AG09319 (cell line): ENCODE results near the gene CERKL.

Experiments
- DNase-seq: peaks from one replicate; pipeline ENCODE4 v3.0.0-alpha.2; 2010; ENCODE audit warnings: low read depth; ENCODE audit errors: extremely low read depth
- TF ChIP-seq, protein P1 (sequence below): IDR thresholded peaks from 2 replicates; pipeline ENCODE4 v1.5.1; 2011; ENCODE audit warnings: low read depth, mild to moderate bottlenecking, inconsistent platforms, low read length, moderate library complexity

CERKL gene

DNA sequence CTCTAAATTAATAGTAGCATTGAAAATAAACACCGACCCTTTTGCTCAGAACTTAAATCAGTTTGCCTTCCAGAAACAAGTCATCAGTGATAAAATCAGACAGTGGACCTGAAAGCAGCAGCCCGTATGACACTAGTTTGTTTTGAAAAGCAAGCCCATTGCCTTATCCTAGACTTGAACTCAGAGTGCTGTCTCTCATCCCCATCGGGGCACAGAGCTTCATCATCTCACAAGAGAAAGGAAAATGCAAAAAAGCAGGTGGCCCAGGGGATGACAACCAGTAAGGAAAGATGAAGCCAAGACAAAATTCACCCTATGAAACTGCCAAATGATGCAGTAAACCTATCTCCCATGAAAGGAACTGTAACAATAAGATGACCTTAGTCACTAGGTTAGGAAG lies 71.2 kb downstream of the CERKL start:
- TF ChIP-seq, protein P1, sequence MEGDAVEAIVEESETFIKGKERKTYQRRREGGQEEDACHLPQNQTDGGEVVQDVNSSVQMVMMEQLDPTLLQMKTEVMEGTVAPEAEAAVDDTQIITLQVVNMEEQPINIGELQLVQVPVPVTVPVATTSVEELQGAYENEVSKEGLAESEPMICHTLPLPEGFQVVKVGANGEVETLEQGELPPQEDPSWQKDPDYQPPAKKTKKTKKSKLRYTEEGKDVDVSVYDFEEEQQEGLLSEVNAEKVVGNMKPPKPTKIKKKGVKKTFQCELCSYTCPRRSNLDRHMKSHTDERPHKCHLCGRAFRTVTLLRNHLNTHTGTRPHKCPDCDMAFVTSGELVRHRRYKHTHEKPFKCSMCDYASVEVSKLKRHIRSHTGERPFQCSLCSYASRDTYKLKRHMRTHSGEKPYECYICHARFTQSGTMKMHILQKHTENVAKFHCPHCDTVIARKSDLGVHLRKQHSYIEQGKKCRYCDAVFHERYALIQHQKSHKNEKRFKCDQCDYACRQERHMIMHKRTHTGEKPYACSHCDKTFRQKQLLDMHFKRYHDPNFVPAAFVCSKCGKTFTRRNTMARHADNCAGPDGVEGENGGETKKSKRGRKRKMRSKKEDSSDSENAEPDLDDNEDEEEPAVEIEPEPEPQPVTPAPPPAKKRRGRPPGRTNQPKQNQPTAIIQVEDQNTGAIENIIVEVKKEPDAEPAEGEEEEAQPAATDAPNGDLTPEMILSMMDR = no peak

DNA sequence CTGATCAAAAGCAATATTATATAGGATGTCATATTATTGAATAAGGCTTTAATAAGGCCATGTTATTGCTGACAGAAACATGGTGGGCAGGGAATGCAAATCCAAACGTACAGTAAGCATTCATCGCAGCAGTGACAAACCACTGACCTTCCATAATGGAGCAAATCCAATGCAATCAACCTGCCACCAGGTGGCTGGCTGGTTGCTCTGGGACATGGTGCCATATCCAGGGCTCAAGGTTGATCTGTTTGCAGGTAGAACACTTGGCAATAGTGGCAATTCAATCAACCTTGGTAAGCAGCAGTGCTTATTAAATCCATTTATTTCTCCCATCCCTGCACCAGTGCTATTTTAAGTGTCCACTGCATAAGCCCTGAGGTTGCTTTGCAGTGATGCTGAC lies 75.4 kb downstream of the CERKL start:
- TF ChIP-seq, protein P1 = no peak
- DNase-seq = no peak

More for the DNA sequence above, 71.2 kb downstream of the CERKL start:
- DNase-seq = no peak

DNA sequence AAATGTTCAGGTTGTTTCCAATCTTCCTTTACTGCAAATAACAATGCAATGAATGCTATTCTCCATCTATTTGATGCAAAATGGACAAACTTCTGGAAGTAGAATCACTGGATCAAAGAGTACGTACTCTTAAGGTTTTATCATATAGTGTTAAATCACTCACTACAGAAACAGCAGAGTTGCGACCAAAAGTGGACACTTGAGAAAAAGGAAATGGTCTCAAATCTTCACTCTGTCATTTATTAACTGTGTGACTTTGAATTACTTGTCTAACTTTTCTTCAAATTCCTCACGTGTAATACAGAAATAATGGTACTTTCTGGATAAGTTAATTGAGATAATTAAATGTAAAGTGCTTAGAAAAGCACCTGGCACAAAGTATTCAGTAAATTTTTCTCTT lies 78.1 kb downstream of the CERKL start:
- DNase-seq = no peak
- TF ChIP-seq, protein P1 = no peak

DNA sequence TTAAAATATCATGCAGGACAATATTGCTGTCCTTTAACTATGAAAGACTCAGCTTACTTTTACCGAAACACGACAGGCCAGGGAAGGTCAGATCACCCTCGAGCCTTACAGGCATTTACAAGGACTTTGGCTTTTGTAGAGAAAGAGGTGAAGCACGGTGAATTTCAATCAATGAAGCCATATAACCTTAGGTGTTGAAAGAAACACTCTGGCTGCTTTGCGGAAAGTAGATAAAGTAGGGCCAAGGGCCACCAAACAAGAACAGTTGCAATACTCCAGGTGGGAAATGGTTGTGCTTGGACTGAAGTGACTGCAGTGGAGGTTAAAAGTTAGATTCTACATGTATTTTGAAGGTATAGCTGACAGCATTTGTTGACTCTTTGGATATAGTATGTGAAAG lies 80.5 kb downstream of the CERKL start:
- TF ChIP-seq, protein P1 = no peak

DNA sequence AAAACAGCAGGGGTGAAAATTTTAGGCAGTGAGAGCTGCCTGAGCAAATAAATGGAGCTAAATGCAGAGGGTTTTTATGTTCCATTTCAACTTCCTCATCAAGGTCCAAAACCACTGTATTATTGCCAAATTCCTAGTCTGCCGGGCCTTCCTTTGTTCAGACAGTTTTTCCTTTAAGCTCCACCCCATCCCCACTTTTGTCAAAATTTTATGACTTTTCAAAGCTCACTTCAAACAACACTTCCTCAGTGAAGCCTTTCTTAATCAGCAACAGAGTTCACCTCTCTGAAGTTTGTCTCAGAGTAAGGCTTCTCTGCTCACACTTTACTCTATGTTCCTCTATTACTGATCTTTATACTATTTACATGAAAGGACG lies 81.3 kb downstream of the CERKL start:
- DNase-seq = no peak
- TF ChIP-seq, protein P1 = no peak

More for the DNA sequence above, 80.5 kb downstream of the CERKL start:
- DNase-seq = no peak

DNA sequence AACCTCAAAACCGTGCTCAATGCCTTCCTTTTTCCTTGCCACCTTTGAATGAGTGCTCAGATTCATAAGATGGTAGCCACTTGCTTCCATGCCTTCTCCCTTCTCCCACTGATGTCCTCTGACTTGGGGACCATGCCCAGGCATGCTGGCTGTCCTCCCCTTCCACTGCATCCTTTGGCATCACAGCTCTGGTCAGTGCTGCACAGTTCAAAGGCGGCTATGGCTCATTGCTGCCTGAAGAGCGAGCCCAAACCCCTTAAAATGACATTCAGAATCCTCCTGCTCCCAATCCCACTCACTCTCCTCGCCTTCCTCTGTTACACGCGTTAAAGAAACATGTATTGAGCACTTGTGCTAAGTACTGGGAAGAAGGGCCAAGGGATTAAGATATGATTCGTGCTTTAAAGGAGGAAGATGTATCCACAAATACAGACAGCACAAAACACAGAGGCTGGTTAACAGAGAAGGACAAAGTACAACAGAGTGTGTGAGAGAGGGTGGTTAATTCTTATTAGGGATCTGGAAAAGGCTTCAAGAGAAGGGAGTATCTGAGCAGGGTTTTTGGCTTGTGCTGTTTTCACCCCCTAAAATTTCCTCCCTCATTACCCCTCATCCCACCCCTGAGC lies 81.8 kb downstream of the CERKL start:
- TF ChIP-seq, protein P1 = no peak
- no peak for DNase-seq

DNA sequence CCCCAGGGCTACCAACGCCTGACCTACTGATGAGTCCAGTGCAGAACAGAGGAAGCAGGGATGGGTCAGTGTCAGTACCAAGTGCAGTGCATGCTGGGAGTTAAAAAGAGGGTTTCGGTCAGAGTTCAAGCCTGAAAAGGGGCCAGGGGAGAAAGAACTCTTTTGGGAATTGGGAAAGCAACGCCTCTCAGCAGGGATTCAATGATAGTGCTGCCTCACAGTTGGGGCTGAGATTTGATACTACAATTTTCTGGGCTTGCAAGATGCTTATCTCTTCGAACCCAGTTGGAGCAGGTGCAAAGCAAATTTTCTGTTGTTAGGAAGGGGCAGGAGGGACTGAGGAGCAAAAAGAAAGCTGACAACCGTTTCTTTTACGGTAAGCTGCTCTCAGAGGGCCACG lies 82.6 kb downstream of the CERKL start:
- TF ChIP-seq, protein P1 = no peak
- DNase-seq = no peak
